ENCODE measurements around the gene C1orf174.

DNA sequence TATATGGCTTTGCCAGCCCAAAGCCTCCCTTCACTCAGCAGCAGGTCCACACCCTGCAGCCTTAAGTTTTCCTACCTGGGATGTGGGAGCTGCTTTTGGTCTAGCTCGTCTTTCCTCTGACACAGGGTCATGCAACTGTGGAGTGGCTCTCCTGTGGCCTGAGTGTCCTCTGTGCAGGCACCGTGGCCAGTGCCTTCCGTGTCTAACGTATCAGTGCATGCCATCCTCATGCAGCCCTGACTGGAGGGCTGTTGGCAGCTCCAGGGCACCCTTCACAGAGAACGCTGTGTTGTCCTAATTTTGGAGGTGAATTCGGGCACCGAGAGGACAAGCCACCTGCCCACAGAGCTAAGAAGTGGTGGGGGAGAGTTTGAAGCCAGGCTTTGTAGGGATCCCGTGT is 25.7 kb upstream of the C1orf174 start:
- TF ChIP-seq CTCF (IDR thresholded peaks at IDR 0.05; ENCODE audit: low read length) (no peak), EZH2 (optimal IDR thresholded peaks at IDR 0.05; ENCODE audit: low read depth, low read length) (no peak)

All from MM.1S (cell line).